ENCODE data around the gene ABCC6.

The ABCC6 gene

GRCh38 chr16:16107839-16108238 lies 115.5 kb downstream of the ABCC6 start:
- no peak for TF ChIP-seq CTCF (IDR thresholded peaks at IDR 0.05)

GRCh38 chr16:16106466-16106865 lies 116.8 kb downstream of the ABCC6 start:
- no peak for TF ChIP-seq CTCF (IDR thresholded peaks at IDR 0.05)

GRCh38 chr16:16105646-16106045 lies 117.6 kb downstream of the ABCC6 start:
- no peak for TF ChIP-seq CTCF (IDR thresholded peaks at IDR 0.05)

GRCh38 chr16:16102738-16103137 lies 120.6 kb downstream of the ABCC6 start:
- no peak for TF ChIP-seq CTCF (IDR thresholded peaks at IDR 0.05)

- TF ChIP-seq CTCF (IDR thresholded peaks at IDR 0.05): no peak
These were observed 121.7 kb downstream of the ABCC6 start for GRCh38 chr16:16101585-16101984.

GRCh38 chr16:16100631-16101030 lies 122.7 kb downstream of the ABCC6 start:
- TF ChIP-seq CTCF (IDR thresholded peaks at IDR 0.05): no peak

- TF ChIP-seq CTCF (IDR thresholded peaks at IDR 0.05): no peak
These were observed 124.0 kb downstream of the ABCC6 start for GRCh38 chr16:16099320-16099719.

Data from LNCAP (cell line).